Activated CD4-positive, alpha-beta T cell treated with anti-CD3 and anti-CD28 coated beads, Interleukin-2, amount 50 U/mL, for 4 hours (primary cell): ENCODE data around the gene PIGH.

ENCODE experiments used
- DNase-seq, 2 experiments: peaks; one replicate each; pipeline ENCODE4 v3.0.0-alpha.2; 2020

Gene PIGH

DNA sequence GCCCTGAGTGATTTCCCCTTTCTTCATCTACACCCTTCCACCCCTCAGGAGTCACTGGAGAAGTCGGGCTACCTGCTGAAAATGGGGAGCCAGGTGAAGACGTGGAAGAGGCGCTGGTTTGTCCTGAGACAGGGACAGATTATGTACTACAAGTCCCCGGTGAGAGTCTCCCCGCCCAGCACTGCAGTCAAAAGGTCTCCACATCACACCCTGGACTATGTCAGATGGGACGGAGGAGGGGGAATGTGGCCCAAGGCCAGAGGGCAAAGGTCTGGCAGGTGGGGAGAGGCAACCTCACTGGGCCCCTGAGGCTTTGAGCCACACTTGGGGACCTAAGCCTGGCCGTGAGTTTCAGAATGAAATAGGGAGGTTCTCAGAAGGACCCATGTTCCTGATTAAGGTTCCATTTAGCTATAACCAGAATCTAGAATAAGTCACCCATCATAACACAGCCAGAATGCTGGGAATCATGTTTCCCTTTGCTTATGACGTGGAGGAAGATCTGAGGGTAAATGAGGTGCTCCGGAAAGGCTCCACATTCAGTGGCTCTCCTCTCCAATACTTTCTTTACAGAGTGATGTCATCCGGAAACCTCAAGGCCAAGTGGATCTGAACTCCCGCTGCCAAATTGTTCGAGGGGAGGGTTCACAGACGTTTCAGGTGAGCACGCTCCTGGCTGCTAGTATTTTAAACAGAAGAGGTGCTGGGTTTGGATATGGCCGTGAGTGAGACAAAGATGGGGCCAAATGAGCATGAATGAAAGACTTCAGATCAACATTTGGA, 26.6 kb downstream of the PIGH start:
- DNase-seq = no peak

DNA sequence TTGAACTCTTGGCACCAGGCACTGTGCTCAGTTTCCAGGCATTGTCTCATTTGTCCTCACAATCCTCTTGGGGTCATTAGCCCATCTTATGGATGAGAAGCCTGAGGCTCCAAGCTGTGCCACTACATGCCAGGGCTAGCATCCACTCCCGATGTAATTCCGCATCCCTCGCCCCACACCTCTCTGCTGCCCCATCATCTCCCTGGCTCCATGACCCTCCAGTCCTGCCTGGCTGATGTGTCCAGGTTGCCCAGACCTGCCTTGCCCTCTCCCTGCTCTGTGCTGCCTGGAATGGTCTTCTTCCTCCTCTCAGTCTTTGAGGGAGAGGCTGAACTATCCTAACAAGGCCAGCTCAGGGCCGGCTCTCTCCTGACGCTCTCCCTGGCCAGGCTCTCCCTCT, 27.5 kb downstream of the PIGH start:
- no peak for DNase-seq

DNA sequence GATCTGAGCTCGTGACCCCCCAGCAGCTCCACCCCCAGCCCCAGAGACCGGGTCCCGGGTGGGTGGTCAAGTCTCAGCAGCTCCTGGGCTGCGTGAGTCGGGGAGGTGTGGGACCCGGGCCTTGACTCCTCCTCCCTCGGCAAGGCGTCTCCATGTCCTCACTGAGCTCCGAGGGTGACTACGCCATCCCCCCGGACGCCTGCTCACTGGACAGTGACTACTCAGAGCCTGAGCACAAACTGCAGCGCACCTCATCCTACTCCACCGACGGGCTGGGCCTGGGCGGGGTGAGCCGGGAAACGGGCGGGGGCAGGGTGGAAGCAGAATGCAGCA, 28.1 kb downstream of the PIGH start:
- no peak for DNase-seq

DNA sequence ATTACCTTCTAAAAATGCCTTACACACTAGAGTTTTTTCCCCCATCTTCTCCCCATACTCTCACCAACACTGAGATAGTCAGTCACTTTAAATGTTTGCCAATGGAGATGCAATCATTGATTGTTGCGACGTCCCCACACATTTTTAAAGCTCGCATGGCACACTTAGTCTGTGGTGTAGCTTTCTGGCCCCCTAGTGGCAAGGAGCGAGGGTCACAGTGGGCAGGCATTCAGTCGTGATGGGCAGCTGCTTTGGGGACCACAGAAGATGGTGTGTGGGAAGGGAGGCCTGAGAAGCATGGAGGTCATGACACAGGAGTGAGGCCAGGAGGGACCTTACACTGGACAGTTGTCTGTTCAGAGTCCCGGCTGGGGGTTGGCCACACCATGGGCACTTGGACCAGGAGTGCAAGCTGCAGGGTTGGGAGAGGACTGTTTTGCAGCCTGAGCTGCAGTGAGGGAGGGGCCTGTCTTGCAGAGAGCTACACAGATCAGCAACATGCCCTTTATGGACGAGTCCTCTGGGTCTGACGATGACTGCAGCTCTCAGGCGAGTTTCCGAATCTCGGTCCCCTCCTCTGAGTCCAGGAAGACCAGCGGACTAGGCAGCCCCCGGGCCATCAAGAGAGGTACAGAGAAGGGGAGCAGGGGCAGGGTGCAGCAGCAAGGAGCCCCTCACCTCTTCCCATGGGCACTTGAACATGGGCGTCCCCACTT, 28.6 kb downstream of the PIGH start:
- peak; percentile 62 for DNase-seq

DNA sequence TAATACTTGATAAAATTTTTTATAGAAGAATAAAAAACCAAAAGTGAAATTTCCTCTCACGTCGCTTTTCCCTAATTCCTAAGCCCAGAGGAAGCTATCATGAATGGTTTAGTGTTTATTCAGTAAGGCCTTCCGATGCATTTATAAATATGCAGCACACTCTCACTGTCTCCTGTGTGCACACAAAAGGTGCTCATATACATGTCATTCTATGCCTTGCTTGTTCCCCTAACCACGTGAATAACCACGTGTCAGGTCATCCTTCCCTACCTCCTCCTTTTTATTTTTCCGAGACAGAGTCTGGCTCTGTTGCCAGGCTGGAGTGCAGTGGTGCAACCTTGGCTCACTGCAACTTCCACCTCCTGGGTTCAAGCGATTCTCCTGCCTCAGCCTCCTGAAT, 29.6 kb downstream of the PIGH start:
- no peak for DNase-seq

DNA sequence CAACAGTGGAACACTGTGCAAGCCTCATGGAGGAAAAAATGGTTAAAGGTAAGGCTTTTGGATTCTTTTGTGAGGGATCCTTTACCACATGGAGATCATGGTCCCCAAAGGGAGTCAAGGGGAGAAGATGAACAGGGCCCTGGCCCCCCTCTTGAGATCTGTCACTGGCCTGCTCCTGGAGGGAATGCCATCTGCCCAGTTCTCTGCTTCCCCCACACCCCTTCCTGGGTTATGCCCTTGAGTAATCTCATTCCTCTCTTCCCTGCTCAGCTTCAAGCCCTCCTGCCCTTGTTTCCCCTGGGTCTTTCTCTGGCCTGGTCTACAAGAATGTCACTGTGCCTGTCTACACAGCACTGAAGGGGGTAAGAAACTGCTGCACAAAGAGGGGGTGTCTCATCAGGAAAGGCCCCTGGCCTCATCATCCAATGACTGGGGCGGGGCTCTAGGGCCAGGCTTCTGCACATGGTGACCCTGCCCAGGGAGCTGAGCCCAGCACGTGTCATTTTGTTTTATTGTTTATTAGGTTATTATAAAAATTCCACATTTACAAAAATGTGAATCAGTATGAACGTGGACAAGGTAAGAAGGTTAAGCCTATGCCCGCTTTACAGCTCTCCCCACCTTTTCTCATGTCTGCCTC, 30.3 kb downstream of the PIGH start:
- DNase-seq = no peak

DNA sequence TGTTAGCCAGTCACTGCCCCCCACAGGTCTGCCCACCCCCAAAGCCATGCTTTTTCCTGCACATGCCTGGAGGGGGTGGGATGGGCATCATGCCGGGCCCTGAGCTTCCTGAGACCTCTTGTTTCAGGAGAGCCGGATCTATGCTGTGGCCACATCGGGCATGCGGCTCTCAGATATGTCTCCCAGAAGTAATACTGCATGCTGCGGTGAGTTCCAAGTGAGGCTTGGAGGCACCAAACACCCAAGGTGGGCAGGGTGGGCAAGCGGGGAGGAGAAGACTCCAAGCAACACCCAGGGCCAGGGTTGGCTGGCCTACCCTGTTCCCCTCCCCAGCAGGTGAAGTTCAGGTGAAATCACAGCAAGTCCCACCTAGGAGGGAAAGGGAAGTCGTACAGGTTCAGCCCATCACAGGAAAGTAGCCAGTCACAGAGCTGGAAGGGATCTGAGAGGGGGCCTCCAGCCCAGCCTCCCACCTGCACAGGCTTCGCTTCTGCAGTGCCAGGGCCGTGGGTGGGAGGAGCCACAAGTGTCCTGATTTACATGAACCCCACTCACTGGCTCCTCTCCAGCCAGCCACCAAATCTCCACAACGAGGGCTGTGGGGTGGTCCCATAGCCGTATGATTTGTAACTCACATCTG, 30.9 kb downstream of the PIGH start:
- DNase-seq = no peak

DNA sequence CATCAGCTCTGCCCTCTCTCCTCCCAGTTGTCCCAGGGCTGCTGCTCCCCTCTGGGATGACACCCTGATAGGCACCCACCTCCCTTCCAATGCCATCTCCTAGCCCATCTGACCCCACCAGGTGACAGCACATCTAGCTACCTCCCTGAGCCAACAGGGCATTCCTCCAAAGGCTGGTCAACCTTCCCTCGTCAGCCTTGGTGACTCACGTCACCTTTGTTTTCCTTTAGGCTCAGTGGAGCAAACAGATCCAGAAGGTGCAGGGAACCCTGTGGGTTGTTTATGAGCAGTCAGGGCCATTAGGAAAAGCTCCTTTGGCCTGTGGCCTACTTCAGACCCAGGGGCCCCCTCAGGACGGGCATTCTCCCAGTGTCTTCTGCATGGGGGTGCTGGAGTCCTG, 32.4 kb downstream of the PIGH start:
- no peak for DNase-seq

DNA sequence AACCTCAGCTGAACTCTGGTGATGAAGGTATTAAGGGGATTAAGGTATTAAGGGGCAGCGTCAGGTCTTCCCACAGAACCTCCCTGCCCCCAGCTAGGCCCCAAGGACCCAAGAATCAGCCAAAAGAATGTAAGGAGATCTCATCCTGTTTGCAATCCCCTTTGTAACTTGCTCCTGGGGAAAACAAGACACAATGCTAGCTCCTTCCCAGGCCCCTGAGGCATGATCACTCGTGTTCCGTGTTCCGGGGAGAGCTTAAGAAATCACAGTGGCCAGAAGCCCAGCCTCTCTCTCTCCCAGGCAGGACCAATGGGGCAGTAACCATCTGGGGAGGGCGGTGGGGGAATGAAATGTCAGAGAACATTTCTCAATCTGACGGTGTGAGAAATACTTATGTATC, 33.2 kb downstream of the PIGH start:
- DNase-seq = no peak

DNA sequence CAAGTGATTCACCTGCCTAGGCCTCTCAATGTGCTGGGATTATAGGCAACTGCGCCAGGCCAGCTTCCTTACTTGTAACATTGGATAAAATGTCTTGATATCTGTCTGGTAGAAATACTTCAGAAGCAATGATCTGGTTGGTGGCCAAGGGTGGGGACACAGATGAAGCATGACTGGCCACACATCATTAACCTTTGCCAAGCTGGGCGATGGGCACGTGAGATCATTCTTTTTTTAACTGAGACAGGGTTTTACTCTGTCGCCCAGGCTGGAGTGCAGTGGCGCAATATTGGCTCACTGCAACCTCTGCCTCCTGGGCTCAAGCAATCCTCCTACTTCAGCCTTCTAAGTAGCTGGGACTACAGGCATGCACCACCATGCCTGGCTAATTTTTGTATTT, 35.8 kb downstream of the PIGH start:
- no peak for DNase-seq

DNA sequence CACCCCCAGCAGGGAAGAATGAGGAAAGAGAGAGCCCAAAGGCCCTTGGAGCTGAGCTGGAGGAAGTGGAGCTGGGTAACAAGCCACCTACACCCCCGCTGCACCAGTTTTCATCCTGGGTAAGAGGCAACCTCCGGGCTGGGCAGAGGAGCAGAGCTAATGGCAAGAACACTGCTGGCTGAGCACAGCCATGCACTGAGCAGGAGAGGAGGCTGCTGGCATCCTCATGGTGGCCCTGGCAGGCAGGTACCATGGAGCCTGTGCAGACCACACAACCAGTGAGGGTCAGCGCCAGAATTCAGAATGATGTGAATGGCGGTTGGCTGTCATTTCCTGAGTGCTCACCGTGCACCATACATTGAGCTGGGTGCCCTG, 37.3 kb downstream of the PIGH start:
- no peak for DNase-seq

DNA sequence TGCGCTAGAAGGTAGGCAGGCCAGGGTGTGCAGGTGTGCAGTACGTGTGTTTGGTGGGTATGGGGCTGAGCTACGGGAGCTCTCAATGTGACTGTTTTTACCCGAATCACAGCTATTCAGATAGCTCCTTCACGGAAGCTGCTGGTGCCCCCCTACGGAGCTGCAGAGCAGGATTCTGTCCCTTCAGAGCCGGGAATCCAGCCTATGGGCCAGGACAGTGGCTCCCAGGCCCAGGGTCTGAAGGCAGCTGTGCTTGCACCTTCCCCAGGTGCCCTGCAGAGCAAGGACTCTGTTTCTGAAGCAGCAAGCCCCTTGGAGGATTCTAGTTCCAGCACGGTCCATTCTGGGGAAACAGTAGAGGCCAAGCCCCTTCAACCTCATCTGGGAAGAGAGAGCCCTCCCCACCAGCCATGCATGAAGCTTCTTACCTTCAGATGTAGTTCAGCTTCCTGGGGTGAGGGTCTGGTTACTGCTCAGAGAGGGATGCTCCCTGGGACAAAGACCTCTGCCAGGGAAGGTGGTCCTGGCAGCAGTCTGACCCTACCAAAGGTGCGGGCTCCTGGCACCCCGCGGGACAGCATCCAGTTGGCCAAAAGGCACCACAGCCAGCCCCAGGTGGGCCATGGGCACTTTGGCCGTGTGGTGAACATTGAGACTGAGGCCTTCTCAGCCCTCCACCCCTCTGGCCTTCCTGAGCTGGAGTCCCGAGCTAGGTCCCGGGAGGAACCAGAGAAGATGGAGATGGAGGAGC, 37.9 kb downstream of the PIGH start:
- no peak for DNase-seq

DNA sequence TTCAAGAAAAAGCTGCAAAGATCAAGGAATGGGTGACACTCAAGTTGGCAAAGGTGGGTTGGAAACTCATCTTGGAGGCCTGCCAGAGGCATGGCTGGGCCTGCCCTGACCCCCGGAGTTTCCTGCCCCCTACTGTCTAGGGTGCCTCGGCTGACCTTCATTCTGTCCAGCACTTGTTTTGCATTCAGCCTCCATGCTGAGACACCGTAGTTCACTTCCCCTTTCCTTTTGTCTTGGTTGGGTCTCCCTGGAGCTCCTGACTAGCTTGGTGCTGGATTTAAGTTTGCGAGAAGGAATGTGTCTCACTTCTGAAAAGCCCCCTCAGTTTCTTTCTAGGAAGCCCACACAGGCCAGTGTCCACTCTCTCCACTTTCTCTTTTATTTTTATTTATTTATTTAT, 40.4 kb downstream of the PIGH start:
- DNase-seq = no peak

DNA sequence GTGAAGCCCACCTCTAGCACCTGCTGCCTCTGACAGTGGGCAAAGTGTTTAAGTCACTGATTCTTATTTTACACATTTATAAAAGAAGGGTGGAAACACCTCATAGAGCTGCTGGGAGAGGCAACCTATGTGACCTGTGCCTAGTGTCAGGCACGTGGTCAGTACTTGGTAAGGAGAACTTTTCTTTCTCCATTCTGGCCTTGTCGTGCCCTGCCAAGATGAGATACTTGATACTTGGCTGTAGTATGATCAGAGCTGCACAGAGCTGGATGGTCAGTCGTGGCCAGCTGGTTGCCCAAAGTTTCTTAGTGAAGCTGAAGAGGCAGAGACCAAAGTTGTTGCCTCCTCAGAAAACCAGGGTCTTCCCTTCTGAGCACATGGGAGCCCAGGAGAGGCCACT, 42.4 kb downstream of the PIGH start:
- DNase-seq = no peak

DNA sequence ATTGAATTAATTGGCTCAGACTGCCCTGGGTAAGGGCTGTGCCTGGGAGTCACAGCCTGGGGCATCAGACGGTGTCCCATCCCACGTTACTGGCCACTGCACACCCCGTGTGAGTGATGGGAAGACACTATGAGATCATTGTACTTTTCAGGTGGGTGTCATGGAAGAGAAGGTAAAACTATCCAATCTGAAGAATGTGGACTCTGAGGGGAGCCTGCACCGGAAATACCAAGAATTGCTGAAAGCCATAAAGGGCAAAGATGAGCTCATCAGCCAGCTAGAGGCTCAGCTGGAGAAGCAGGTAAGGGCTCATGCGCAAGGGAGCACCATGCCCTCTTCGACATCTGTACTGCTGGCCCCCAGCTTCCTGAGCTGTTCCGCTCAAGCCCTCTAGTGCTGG, 43.0 kb downstream of the PIGH start:
- DNase-seq = no peak

DNA sequence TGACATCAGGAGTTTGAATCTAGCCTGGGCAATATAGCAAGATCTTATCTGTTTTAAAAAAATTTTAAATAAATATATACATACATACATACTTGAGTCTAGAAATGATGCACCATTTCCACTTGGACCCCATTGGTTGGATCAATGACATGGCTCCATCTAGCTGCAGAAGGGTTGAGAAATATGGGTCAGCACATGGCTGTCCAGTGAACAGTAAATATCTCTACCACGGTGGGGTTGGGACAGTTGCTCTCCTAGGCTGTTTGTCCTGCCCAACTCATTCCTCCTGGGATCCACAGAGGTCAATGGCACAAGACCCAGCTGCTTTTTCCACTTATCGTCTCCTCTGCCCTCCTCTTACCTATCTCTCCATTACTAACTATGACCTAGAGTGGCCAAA, 43.4 kb downstream of the PIGH start:
- DNase-seq = no peak

DNA sequence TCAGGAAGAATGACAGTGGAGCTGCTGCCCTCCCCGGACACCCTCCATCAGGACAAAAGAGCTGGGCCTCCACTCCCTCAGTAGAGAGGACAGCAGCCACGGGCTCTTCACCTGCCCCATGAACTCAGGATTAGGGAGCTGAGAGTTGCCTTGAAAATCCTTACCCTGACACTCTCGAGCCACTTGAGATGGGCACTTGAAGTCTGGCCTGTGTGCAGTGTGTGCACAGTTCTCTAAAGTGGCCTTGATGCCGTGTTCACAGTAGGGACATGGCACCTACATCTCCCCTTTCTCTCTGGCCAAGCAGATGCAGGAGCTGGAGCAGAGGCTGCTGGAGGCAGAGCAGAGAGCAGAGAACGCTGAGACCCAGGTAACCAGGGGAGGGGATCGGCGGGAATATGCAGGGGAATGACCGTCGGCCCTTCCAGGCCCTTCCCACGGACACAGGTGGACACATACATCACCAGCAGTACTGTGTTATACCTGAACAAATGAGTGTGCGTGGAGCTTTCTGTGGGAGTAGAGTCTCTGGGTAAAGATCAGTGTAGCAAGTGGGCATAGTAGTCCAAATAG, 44.5 kb downstream of the PIGH start:
- no peak for DNase-seq

DNA sequence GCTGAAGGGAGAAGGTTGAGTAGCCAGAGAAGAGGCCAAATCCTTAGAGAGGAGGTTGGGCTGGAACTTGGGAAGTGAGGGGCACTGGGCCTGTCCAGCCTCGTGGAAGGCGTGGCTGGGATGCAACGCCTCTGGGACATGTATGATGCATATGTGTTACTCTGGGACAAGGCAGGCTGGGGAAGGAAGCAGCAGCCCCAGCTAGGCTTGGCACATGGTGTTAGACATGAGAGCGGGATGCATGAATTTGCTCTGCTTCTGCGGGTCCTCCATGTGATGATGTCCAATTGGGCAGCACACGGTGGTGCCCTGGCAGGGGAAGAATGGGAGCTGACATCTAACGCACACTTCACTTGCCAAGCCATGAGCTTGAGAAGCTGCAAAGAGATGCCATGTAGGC, 45.7 kb downstream of the PIGH start:
- no peak for DNase-seq

DNA sequence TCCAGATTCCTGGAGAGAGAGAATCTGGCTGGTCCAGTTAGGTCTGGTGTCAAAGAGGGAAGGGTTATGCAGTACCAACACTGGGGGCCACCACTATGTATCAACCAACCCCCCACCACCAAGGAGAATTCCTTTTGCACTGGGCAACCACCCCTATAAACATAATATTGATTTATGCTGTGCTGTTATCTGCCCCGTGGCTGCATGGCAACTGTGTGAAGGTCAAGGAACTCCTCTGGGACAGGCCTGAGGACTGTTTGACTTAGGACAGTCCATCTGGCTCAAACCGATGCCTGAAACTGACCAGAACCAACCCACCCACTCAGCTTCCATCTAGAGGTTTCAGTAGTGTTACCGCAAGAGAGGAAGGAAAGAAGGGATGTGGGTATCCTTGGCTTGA, 46.5 kb downstream of the PIGH start:
- DNase-seq = no peak

DNA sequence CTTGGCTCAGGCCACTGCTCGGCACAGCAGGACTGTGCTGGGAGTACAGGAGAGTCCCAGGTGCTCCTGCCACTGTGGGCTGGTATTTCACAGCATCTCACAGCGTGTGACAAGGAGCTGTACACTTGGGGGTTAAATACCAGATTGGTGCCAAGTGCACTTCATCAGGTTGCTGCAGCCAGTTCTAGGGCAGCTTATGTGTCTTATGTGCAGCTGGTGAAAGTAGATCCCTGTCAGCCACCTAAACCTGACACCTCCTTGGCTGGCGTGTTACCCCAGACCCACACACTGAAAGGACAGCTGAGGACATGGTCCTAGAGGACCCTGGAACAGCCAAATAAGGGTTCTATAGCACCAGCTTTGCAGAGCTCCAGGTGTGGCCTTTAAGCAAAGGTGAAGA, 48.1 kb downstream of the PIGH start:
- no peak for DNase-seq

DNA sequence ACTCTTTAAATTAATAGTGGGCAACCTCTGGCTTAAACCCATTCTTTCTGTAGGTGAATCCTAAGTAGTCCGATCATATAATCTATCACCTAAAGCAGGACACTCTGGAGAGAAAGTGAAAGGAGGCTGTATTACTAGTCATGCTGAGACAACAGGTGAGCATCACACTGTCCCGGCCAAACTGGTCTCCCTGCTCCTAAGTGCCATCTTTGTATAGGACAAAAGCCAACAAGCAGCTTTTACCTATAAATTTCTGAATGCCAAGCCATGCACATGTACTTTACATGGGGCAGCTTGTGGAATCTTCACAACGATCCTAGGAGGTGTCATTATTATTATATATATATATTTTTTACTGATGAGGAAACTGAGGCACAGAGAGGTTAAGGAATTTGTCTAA, 48.9 kb downstream of the PIGH start:
- no peak for DNase-seq

DNA sequence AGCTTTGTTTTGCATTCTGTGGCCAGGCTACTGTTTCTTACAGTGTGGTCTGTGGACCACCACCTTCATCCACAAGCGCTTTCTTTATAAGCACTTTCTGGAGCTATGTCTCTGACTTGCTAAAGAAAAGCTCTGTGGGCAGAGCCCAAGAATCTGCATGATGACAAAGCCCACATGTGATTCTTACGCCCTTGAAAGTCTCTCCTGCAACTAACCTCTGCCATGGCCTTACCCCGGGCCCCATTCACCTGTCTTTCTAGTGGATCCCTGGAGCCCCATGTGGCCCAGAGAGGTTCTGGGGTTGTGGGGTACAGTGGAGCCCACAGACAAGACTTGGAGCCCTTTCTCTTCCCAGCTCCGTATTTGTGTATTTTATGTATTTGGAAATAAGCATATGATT, 50.3 kb downstream of the PIGH start:
- DNase-seq = no peak

DNA sequence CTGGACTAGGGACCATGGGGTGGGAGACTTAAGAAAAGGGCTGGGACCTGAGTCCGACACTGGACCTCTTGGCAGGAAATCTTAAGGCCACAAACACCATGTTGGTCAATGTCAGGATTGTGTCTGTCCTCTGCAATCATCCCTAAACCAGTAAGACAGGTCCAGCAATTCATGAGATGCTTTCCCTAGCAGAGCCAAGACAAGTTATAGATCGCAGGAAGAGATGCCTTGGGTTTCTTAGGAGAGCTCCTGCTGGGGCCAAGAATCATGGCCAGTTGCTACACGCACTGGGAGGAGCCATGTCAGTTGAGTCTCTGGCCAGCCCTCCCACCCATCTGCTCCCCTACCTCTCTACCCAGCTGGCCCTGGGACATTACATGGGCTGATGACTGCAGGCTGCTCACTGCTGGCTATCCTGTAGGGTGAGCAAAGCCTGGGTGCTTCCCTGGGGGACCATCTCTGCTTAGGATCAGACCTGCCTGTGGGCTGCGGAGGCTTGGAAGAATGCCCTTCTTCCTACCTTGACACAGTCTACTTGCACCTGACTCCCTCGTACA, 52.8 kb downstream of the PIGH start:
- DNase-seq = no peak
